NOMO-1 treated with DMSO at 0.1 percent for 48 hours (cell line): Measurements from ENCODE around the gene HORMAD2.

Experiments used
- DNase-seq: peaks from one replicate; lab custom pipeline; 2025; ENCODE audit not compliant: unreplicated experiment; lab: John Stamatoyannopoulos, UW

Gene HORMAD2

DNA sequence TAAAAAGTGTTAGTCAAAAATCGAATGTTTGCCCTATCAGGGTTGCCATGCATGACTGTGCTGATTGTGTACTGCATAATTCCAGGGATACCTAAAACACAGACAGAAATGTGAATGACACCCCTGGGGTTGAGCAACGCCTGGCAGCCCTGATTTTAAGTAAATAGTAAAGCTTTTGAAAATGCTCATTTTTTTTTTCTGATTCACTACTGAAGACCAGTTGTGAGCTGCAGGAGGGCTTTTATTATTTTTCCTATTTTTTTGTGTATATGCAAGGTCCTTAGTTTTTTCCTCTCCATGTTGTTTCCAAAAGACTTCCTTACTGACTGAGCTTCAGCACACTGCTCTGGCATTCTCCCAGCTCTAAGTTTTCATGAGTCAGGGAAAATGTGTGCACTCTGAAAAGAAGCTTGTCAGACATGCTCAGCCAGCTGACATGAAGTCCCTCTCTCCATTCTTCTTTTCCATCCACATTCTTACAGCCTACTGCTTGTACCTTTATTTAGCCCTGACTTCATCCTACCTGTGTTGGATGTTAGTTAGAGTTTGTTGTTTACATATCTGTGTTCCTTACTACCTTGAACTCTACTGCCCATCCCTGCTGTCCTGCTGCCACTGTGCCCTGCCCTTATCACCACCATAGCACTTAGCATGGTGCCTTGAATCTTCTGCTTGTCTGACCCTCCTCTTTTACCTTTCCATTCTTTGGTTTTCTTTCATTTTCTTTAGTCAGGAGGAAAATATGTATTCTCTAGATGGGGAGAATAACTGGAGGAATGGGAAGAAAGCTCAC, 79.5 kb downstream of the HORMAD2 start:
- DNase-seq: no peak

- no peak for DNase-seq
These were observed 80.8 kb downstream of the HORMAD2 start for GRCh38 chr22:30161051-30161469.

- DNase-seq: no peak
These were observed 87.0 kb downstream of the HORMAD2 start for GRCh38 chr22:30167296-30167695.

DNA sequence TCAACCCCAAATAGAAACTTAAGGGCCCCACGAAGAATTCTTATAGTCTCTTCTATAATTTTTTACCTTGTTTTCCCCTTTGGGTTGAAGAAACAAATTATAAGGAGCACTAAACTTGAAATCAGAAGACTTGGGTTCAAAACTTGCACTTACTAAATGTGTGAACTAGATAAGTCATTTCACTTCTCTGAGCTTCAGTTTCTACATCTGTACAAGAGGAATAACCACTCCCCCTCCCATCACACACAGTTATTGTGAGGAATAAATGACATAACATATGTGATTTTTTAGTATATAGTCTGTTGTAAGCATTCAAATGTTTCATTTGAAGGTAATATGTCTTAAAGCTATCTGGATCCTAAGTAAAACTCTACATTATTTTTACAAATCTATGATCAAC, 87.5 kb downstream of the HORMAD2 start:
- no peak for DNase-seq

GRCh38 chr22:30169002-30169401, 88.7 kb downstream of the HORMAD2 start:
- DNase-seq: no peak

GRCh38 chr22:30170129-30170528, 89.9 kb downstream of the HORMAD2 start:
- no peak for DNase-seq

DNA sequence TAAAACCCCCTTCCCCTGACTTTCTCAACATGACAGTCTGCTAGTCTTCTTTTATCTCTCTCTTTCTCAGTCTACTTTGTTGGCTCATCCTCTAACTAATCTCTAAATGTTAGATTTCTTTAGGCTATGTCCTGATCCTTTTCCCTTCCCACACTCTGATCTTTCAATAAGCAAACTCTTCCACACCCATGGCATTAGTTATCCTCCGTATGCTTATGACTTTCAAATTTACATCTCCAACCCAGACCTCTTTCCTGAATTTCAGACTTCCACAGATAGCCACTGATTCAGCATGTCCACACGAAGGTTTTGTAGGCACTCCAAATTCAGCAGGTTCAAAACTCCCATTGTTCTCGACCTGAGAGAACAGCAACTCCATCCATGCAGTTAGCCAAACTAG, 90.7 kb downstream of the HORMAD2 start:
- DNase-seq: no peak

DNA sequence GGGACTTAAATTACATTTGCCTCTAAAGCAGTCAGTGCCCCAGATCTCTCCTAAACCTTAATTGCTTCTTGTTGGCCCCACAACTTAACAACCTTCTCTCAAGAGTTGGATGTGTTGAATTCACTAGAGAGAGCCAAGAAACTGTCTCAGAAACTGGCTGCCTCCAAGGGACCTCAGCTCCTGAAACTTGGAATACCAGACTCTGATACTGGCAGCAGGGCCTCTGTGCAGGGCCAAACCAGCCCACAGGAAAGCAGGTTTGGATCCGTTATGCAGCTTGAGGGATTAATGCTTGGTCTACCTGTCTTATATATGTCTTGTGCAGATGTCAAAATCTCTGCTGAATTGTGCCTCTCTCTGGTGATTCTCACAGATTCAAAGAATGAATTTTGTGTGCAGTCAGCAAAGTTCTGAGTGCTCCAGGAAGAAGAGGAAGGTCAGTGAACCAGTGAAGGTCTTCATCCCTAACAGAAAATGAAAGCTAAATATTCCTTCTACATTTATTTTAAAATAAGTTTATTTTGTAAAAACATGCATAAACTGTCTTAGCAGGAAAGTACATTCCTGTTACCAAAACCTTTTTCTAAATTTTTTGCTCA, 95.5 kb downstream of the HORMAD2 start:
- no peak for DNase-seq

- DNase-seq: no peak
These were observed 96.2 kb downstream of the HORMAD2 start for GRCh38 chr22:30176431-30176830.

- DNase-seq: no peak
These were observed 98.2 kb downstream of the HORMAD2 start for GRCh38 chr22:30178181-30179126.

DNA sequence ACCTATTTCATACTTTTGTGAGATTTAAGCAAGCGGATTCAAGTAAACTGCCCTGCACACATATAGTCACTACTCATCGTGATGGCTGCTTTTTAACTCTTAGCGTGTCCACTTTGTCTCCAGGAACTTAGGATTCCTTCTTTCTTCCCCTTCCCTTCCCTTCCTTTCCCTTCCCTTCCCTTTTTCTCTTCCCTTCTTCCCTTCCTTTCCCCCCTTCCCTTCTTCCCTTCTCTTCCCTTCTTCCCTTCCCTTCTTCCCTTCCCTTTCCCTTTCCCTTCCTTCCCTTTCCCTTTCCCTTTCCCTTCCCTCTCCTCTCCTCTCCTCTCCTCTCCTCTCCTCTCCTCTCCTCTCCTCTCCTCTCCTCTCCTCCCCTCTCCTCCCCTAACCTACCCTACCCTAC, 100.4 kb downstream of the HORMAD2 start:
- DNase-seq: no peak

- DNase-seq: peak; percentile 58
These were observed 101.4 kb downstream of the HORMAD2 start for GRCh38 chr22:30181459-30182349.

- DNase-seq: no peak
These were observed 102.1 kb downstream of the HORMAD2 start for GRCh38 chr22:30182350-30182745.

GRCh38 chr22:30182815-30183214, 102.6 kb downstream of the HORMAD2 start:
- no peak for DNase-seq

DNA sequence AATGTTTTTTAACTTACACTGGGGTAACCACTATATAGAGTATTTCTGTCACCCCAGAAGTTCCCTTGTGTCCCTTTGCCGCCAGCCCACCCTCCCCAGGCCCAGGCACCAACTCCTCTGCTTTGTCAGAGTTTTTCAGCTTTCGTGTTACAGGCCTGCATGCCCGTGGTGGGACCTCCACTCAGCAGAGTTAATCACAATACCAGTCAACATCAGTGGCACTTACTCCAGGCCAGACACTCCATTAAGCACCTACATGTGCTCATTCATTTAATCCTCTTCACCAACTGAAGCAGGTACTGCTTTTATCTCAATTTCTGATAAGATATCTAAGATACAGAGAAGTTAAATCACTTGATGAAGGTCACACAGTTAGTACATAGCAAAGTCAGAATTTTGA, 103.0 kb downstream of the HORMAD2 start:
- DNase-seq: no peak

DNA sequence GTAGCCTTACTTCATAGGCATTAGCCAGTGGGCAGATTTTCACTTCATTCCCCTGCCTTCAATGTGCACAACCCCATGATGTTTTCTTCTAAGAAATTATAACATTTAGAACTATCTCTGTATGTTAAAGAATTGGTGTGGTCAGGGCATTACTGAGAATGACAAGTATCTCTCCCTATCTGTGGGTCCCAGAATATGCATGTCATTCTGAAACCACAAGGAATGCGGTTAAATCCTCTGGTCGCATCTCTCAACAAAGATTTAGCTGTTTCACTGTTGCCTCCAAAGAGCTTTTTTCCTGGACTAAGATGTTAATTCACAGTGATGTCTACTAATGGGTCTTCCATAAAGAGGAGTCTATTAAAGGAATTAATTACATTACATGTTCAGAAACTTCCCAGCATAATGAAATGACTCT, 103.6 kb downstream of the HORMAD2 start:
- peak; percentile 38 for DNase-seq

- no peak for DNase-seq
These were observed 104.9 kb downstream of the HORMAD2 start for GRCh38 chr22:30185129-30185528.

DNA sequence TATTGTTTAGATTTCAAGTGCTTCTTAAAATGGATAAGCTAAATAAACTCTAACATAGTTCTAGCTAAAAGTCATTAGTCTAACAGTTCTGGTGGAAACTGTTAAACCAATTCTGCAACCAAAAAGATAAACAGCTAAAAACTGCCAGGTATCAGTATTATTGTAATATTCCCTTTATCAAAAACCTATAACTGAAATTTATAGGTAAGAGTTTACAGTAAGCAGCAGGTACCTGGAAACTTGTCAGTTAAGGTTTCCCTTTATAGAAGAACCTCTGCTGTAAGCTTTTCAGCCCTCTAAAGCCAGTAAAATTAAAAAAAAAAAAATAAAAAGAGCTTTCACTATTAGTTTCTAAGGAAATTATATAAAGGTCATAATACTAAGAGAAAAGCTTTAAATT, 105.3 kb downstream of the HORMAD2 start:
- DNase-seq: no peak

DNA sequence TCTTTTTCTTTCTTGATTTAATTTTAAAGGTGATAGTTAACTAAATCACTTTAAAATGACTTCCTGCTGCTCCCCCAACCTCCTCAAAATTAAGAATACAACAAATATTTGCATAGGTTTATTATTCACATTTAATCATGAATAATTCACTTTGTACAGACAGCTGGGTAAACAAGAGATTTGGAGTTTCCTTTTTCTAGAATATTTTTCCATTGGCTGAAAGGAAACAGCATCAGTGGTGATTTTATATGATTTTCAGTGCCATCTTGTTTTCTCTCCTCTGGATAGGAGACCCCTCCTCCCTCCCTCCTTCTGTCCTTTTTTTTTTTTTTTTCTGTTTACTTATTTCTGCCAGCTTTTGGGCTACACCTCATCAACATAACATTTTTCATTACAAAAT, 105.8 kb downstream of the HORMAD2 start:
- no peak for DNase-seq

GRCh38 chr22:30186510-30186909, 106.2 kb downstream of the HORMAD2 start:
- peak; percentile 83 for DNase-seq

DNA sequence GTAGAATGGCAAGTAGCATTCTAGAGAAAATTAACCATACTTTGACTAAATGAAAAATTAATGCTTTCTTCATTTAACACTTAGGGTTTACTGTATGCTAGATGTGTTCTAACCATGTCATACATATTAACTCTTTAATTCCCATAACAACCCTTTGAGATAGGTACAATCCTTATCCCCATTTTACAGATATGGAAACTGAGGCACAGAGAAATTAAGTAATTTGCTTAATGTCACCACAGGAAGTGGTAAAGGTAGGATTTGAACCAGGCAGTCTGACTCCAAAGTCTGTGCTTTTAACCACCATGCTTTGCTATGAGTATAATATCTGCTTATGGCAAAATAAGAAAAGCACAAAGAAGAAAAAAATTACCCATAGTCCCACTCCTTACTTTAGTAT, 106.8 kb downstream of the HORMAD2 start:
- no peak for DNase-seq
